GM23248 (cell line): ENCODE results near the gene NEXN.

Experiments used
- EZH2 ChIP-seq: fragments of 200-600 bp; sonication (generic); IDR thresholded peaks from 2 replicates; pipeline ENCODE4 v1.6.1; 2018; ENCODE audit warnings: antibody characterized with exemption, mild to moderate bottlenecking; ENCODE audit not compliant: insufficient read depth, poor library complexity, severe bottlenecking
- EZH2phosphoT487 ChIP-seq: fragments of 200-600 bp; sonication (generic); IDR thresholded peaks from 2 replicates; pipeline ENCODE4 v1.6.1; 2018; ENCODE audit warnings: antibody characterized with exemption, moderate library complexity, mild to moderate bottlenecking, low read depth; ENCODE audit not compliant: insufficient read depth

GRCh38 chr1:77954521-77954920, 66.1 kb downstream of the NEXN start:
- no peak for TF ChIP-seq EZH2
- no peak for TF ChIP-seq EZH2phosphoT487
